Thyroid gland (tissue), 4 donors: ENCODE measurements around the gene ZNF514.

Experiments
- POLR2A ChIP-seq, 2 donors: fragments of 450-650 bp; IDR thresholded peaks; one replicate each; pipeline ENCODE4 v1.6.1; 2017; ENCODE audit warnings: antibody characterized with exemption in 2 of 2, mild to moderate bottlenecking in 2 of 2, moderate library complexity in 1 of 2
- TF ChIP-seq, protein P1 (sequence below), 6 experiments: fragments of 200-600 bp in 3 of 6; fragments of 450-650 bp in 3 of 6; sonication (generic) in 3 of 6; IDR thresholded peaks; one replicate each; pipeline ENCODE4 v1.5.1; 2016 to 2019; ENCODE audit warnings: antibody characterized with exemption in 6 of 6, mild to moderate bottlenecking in 2 of 6, inconsistent platforms in 1 of 6, moderate library complexity in 1 of 6

DNA sequence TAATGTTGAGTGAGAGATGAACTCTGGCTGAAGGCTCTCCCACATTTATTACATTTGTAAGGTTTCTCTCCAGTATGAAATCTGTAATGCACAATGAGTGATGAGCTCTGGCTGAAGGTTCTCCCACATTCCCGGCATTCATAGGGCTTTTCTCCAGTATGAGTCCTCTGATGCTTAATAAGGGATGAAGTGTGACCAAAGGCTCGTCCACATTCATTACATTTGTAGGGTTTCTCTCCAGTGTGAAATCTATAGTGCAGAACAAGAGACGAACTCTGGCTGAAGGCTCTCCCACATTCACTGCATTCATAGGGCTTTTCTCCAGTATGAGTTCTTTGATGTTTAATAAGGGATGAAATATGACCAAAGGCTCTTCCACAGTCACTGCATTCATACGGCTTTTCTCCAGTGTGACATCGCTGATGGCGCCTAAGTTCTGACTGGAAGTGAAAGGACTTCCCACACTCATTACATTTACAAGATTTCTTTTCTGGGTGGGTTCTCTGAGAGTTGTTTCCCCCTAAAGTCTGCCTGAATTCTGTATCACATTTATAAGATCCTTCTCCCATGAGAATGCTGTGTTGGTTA, 10.2 kb downstream of the ZNF514 start:
- TF ChIP-seq POLR2A (IDR thresholded peaks at IDR 0.05), result no peak
- TF ChIP-seq, protein P1, sequence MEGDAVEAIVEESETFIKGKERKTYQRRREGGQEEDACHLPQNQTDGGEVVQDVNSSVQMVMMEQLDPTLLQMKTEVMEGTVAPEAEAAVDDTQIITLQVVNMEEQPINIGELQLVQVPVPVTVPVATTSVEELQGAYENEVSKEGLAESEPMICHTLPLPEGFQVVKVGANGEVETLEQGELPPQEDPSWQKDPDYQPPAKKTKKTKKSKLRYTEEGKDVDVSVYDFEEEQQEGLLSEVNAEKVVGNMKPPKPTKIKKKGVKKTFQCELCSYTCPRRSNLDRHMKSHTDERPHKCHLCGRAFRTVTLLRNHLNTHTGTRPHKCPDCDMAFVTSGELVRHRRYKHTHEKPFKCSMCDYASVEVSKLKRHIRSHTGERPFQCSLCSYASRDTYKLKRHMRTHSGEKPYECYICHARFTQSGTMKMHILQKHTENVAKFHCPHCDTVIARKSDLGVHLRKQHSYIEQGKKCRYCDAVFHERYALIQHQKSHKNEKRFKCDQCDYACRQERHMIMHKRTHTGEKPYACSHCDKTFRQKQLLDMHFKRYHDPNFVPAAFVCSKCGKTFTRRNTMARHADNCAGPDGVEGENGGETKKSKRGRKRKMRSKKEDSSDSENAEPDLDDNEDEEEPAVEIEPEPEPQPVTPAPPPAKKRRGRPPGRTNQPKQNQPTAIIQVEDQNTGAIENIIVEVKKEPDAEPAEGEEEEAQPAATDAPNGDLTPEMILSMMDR (IDR thresholded peaks at IDR 0.05), result no peak
